EH (cell line): Measurements from ENCODE around the gene WWC1.

Source experiments
- DNase-seq: peaks from one replicate; pipeline ENCODE4 v3.0.0-alpha.2; 2015; ENCODE audit warnings: low read depth

The WWC1 gene

DNA sequence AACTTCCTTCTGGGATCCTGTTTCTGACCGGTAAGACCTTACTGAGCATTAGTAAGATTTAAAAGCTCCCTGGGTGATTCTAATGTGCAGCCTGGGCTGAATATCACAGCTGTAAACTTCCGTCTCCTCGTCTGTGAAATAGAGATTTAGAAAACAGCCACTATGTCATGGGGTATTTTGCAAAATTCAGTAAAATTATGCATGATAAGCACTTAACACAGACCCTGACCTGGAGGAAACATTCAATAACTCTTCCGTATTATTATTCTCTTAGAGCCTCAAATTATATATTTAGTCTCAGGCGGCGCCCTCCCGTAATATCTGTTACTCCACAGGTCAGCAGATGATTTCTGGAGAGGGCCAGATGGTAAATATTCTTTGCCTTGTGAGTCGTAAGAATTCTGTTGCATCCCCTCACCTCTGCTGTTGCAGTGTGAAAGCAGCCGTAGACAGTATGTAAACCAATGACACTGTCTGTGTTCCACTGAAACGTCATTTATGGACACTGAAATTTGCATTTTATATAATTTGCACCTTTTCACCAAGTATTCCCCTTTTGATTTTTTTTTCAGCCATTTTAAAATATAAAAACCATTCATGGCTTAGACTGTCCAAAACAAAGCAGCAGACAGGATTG lies 155.7 kb downstream of the WWC1 start:
- no peak for DNase-seq

DNA sequence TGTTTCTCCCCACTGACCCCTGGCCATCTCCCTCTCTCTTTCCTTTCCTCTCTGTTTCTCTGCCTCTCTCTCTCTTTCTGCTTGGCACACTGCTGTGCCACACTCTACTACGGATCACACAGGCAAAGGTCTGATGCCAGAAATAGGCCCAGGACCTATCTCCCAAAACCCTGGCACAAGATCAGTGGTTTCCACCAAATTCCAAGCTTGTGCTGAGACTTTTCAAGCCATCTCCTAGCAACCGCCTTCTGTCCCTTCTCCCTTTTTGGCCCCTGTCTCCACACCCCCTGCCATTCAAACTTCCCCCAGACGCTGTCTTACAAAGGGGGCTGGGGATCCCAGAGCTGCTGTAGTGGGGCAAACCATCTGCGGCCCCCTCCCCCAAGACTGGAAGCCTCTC lies 156.4 kb downstream of the WWC1 start:
- DNase-seq = no peak

DNA sequence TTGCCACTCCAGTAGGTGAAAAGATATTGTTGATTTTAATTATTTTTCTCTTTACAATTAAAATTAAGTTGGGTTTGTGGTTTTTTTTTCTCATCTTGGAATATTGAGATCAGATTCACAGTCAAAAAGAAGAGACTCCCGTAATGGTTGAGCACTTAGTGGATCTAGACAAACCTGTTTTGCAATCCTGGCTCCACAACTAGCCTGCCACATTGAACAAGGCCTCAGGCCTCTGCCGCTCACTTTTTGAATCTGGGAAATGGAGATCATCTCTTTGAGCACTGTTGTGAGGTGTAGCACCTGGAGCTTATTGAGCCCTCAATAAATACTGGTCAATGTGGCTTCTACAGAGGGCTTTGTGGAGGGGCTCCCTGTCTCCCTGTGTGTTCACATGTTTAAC lies 157.7 kb downstream of the WWC1 start:
- DNase-seq = no peak

DNA sequence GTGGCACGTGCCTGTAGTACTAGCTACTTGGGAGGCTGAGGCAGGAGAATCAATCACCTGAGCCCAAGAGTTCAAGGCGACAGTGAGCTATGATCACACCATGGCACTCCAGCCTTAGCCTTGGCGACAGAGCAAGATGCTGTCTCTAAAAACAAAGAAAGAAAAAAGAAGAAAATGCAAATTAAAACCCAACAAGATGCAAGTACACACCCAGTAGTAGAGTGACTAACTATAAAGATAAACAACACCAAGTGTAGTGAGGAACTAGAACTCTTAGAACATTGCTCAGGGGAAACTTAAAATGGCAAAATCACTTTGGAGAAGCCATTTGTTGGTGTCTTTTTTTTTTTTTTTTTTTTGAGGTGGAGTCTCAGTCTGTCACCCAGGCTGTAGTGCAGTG lies 160.1 kb downstream of the WWC1 start:
- no peak for DNase-seq

DNA sequence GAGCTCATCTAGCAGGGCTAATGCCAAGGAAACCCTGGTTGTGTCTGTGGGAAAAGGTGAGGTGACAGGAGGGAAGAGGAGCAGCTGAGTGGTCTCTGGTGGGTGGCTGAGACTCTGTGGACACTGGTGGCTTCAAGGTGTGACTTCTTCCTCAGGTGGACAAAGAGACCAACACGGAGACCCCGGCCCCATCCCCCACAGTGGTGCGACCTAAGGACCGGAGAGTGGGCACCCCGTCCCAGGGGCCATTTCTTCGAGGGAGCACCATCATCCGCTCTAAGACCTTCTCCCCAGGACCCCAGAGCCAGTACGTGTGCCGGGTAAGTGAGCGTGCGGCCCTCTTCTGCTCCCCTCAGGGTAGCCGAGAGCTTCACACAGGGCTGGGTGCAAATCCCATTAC lies 163.8 kb downstream of the WWC1 start:
- no peak for DNase-seq

DNA sequence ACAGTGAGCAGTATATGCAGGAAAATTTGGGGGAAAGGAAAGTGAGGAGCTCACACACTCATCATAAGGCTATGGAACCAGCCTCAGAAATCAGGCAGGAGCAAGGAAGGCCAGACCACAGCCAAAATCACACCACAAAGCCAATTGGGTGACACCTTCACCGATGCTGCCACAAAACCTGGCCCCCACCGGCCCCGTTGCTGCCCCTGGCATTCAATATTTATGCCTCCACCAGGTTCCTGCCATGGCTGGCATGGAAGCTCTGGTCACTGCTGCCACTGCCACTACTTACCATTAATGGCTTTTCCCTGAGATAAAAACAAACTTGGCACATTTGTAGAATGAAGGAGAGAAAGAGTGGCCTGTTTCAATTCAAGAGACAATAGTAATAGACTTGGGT lies 166.1 kb downstream of the WWC1 start:
- no peak for DNase-seq

DNA sequence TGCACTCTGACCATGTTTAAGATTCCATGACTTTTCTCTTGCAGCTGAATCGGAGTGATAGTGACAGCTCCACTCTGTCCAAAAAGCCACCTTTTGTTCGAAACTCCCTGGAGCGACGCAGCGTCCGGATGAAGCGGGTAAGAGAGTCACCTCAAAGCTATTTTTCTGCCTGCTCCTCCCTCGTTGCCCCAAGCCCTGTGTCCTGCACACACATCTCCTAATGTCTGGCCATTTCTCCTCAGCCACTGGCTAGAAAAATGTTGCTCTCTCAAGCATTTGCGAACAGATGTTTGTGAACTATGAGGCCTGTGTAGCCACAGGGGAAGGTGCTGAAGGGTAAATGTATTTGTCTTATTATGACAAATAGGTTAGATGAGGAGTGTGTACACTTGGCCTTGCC lies 169.2 kb downstream of the WWC1 start:
- DNase-seq = no peak

DNA sequence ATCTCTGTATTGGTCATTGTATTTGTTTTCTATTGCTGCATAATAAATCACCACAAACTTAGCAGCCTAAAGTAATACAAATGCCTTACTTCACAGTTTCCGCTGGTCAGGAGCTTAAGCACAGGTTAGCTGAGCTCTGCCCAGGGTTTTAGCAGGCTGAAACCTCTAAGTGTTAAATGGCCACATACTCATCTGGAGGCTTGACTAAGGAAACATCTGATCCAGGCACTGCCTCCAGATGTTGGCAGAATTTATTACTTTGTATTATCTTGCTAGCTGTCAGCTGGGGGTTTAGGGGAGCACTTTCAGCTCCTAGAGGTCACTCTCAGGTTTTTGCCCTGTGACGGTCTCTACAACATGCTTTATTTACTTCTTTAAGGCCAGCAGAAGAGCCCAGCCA lies 171.6 kb downstream of the WWC1 start:
- no peak for DNase-seq

DNA sequence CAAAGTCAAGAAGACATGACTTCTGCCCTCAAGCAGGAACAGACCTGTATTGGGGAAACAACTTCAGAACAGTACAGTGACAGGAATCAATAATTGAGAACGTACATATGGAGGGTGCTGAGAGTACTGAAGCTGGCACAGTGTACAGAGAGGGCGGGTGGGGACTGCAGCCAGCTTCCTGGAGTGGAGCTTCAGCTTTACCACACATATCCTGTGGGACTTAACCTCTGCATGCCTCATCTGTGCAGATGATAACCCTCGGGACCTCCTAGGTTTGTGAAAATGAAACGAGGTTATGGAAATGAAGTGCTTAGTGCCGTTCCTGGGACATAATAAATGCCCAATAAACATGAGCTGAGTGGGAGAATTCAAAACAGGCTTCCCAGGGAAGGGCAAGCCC lies 172.8 kb downstream of the WWC1 start:
- DNase-seq = no peak

DNA sequence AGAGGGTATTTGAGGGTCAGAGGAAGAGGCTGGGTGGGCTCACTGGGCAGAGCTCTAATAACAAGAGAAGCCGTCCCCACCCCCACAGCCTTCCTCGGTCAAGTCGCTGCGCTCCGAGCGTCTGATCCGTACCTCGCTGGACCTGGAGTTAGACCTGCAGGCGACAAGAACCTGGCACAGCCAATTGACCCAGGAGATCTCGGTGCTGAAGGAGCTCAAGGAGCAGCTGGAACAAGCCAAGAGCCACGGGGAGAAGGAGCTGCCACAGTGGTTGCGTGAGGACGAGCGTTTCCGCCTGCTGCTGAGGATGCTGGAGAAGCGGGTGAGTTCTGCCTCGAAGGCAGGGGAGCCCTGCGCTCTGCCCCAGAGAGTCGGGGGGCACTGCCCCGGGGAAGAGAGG lies 173.2 kb downstream of the WWC1 start:
- no peak for DNase-seq

DNA sequence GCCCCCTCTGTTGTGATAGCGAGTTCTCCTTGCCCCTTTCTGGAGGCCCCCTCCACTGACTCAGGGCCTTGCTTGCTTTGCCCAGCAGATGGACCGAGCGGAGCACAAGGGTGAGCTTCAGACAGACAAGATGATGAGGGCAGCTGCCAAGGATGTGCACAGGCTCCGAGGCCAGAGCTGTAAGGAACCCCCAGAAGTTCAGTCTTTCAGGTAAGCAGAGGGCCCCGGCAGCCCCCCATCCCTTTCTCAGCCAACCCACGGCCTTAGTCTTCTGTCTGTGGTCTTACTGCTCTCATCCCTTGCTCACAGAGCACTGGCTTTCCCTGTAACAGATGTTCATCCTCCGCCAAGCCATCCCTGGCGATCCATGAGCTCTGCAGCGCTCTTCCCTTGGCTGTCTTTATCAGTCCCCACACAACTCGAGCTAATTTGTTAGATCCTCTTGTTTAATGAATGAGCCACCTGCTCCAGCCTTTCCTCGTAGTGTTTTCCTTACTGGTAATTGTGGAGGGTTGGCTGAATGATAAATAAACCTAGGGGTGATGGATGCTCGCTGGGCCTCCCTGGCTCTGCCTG lies 176.4 kb downstream of the WWC1 start:
- DNase-seq = no peak

DNA sequence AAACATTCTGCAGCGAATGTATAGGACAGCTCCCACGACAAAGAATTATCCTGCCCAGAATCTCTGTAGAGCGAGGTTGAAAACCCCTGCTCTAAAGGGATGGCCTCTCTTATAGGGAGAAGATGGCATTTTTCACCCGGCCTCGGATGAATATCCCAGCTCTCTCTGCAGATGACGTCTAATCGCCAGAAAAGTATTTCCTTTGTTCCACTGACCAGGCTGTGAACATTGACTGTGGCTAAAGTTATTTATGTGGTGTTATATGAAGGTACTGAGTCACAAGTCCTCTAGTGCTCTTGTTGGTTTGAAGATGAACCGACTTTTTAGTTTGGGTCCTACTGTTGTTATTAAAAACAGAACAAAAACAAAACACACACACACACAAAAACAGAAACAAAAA lies 177.4 kb downstream of the WWC1 start:
- DNase-seq = peak; percentile 90

DNA sequence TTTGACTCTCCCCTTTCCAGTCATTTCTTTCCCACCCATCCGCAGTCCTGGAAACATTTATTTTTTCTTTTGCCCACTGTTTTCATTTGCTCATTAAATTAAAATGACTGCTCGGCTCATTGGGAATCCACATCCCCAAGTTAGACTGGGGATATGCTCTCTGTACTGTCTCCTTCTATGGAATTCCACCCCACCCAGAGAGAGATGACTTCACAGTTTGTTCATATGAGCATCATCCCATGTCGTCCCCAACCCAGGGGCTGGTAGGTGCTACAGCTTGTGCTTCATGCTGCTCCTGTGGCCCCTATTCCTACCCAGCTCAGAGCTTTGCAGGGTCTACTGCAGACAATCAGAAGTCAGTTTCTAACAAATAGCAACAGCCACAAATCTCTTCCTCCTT lies 178.4 kb downstream of the WWC1 start:
- peak; percentile 42 for DNase-seq

DNA sequence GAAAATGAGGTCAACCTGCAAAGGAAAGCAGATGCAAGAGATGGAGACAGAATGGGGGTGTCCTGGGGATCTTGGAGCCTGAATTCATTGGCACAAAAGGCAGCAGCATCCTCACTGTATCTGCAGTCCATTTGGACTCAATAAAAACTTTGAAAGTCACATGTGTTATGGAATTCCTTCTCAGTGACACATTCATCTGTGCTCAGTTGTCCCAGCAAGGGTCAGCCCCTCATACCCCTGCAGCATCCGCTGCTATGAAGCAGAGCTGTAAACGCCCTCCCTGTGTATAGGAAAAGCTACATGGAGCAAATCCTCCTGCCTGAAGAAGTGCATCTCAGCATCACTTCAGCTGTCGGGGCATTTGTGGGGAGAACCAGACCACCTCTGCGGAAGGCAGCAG lies 180.3 kb downstream of the WWC1 start:
- peak; percentile 86 for DNase-seq

DNA sequence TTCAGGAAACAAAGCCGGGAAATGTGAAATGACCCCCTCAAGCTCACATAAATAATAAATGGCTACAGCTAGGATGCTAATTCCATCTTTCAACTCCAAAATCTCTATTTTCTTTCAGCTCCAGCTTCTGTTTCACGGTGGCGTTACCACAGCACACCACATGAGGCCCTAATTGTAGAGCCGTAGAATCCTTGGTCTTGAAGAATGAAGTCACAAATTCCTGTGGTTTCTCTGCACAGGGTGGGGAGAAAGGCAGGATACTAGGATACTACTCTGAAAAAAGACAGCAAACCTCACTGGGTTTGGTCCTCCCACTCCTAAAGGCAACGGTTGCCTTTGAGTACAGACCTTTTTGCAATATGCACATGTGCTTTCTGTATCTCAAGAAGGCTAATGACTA lies 180.9 kb downstream of the WWC1 start:
- peak; percentile 95 for DNase-seq

DNA sequence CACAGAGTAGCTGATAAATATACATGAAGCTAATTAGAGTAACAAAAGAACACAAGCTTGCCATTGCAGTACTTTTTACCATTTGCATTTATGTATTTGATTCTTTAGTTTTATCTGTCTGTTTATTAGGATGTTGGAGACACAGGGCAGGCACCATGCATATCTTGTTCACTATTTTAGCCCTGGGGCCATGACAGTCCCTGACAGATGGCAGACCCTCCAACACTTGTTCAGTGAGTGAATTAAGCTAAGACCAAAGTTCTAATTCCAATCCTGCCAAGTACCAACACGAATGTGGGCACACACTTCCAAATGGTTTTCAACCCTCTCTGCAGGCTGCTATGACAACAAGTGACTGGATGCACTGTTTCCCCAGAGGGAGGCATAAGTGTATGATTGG lies 182.9 kb downstream of the WWC1 start:
- no peak for DNase-seq

DNA sequence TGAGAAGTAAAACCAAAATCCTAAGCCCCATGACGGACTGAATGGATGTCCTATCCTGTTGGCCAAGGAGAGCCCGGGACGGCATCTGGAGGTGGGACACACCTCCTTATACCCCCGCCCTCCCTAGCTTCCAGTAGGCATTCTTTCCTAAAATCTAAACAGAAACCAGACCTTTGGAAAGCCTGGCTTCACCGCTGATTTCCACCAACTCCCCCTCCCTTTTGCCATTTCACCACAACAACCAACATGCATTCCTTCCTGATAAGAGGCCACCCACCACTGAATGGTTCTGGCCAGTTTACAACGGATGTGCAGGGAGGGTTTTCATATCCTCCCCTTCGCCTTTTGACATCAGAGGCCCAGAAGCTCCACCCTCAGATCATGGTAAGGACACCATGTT lies 185.6 kb downstream of the WWC1 start:
- peak; percentile 66 for DNase-seq

DNA sequence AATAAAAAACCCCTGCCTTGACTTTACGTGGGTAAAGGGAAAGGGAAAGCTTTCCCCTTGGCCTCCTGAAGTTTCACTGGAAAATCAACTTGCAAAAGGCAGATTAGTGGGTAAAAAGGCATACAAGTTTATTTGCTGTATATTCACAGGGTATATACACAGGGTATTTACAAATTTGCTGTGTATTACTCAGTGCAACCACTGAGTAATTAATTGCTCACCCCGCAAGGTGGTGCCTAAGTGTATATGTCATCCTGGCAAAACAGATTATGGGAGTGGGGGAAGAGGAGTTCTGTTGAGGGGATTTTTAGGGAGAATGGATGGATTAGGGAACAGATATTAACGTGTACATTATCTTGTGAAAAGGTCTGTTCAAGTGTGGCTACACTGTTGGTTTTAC lies 187.7 kb downstream of the WWC1 start:
- no peak for DNase-seq

DNA sequence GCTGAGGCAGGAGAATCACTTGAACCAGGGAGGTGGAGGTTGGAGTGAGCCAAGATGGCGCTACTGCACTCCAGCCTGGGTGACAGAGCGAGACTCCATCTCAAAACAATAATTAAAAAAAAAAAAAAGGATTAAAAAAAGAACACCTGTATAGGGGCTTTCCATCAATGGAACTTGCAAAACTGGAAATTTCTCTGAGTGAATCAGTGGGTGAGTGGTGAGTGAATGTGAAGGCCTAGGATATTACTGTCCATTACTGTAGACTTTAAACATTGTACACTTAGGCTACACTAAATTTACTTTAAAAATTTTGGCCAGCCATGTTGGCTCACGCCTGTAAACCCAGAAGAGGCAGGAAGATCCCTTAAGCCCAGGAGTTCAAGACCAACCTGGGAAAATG lies 189.2 kb downstream of the WWC1 start:
- no peak for DNase-seq

DNA sequence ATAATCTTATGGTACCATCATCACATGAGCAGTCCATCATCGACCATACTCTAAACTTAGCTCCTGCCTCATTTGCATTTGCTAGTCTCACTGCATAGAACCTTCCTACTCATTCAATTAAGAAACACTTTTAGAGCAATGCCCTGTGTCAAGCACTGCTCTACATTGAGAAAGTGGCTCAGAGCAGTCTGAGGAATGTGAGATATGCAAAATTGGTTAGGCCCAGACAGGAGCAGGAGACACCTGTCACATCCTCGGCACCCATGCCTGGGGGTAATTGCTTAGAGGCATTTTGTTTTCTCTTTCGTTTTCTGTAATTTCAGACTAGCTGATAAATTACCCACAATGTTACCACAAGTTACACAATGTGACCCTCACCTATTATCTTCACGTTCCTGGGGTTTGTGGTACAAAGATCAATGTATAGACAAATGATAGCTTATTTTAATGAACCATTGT lies 189.9 kb downstream of the WWC1 start:
- no peak for DNase-seq

DNA sequence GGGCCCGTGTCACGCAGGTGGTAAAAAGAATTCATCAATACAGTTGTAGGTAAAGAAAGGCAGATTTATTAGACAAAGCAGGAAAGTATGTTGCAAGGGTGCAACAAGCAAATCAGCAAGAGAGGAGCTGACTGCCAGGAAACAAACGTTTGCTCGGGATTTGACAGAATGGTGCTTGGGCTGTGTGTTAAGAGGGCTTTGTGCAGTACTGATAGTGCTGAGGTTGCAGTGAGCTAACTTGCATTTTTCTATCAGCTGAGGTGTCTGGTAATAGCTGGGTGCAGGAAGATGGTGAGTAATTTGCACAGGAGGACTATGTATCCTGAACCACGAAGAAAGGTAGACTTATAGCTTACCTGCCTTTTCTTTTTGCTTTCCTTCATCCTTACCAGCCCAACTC lies 190.9 kb downstream of the WWC1 start:
- DNase-seq = no peak

DNA sequence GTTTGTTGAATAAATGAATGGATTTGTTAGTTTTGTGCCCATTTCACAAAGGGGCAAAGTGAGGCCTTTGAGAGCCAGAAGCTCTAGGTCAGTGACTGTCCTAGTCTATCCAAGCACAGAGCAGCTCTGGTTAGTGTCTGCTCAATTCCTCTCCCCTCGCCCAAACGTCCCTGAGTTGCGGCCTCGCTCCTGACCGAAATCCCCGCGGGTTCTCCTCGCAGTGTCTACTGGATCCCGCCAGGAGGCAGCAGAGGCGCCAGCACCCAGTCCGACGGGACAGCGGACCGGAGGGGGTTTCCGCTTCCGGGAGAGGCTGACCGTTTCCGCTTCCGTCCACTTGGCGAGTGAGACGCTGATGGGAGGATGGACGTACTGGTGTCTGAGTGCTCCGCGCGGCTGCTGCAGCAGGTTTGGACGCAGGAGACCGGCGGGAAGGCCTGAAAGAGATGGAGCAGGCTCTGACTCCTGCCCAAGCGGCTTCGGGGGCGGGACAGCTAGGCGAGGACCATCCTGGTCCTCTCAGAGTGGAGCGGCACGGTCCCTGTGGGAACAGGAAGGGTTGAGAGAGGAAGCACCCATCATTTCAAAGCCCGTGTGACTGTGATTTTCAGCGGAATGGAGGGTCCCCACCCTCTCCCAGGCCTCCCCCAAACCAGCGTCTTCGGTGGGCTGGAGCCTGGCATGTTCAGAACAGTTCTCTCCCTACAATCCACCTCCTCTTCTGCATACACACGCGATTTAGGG lies 194.9 kb downstream of the WWC1 start, which contains the start of gene RARS1:
Gene RARS1 (plus strand): TSS at position 336 of the 744 bp plus-strand sequence. CDS start 28 bp downstream, at position 364.
- peak; percentile 94 for DNase-seq

DNA sequence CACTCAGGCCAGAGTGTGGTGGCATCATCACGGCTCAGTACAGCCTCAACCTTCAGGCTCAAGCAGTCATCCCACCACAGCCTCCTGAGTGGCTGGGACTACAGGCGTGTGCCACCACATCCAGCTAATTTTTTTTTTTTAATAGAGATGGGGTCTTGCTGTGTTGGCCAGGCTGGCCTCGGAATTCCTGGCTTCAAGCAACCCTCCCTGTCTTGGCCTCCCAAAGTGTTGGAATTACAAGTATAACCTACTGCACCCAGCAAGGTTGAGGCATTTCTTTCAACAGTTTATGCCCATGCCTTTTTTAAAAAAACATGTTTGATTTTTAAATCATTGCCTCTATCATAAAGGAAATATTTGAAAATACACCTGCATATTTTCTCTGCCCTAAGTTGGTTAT lies 197.6 kb downstream of the WWC1 start:
- DNase-seq = no peak
